ENCODE measurements around the gene PKHD1.

PKHD1 gene

DNA sequence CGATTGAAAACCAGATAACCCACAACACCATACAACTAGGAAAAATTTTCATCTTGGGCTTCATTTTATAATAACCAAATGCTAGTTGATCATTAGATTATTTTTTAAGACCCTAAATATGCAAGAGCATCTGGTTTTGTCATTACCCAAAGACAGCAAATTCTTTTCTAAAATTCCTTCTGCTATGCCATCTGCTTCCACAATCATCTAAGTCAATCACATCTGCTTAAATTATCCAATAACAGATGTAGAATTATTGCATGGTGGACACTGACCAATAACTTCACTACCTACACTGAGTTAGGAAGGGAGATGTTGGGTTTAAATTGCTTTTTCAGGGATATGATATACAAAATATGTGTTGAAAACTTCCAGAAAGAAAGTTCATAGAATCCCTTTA, 41.9 kb downstream of the PKHD1 start:
- no peak for DNase-seq (ENCODE audit: low spot score)

DNA sequence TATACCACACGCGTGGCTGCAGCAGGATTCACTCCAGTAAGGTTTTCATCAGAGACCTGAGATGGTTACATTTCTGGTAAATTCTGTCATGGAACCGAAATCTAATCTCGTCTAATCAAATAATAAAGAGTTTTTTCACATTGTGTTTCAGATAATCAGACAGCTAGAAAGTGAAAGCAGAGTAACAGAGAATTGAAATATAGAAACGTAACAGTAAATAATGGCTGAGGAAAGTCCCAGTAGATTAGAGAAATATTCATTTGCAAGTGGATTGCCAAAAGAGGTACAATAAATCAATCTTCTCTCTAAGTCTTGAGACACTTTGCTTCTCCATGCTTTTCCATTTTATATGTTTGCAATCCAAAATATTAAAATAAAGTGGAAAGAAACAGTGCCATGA, 42.4 kb downstream of the PKHD1 start:
- no peak for DNase-seq (ENCODE audit: low spot score)

DNA sequence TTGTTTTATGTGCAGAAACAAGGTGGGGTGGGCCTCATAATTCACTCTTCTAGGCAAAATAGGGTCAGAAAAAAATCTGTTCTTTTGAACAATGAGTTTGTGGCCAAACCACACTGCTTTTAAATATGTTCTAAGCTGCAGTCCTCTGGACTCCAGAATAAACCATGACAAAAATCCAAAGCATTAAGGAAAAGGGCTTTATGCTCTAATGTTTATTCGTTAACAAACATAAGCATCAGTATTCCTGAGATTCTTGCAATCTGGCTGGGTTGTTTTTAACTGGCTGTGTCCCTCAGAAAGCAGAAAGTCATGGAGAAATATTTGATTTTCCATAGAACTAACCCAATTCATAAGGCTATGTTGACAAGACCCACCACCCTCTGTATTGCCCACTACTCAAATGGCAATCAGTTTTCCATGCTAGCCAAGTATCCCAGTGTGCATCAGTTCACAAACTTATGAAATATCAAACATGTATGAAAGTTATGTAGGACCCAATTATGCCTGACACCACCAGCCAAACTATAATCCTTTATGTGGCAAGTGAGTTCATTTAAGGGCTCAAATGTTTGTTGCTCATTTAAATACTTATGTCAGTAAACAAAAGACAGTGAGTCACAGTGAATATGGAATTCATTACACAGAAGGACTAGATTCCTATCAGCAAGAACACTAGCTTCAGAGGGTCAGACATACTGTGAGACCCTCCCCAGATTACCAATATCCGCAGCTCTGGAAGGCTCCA, 45.1 kb downstream of the PKHD1 start:
- no peak for DNase-seq (ENCODE audit: low spot score)

DNA sequence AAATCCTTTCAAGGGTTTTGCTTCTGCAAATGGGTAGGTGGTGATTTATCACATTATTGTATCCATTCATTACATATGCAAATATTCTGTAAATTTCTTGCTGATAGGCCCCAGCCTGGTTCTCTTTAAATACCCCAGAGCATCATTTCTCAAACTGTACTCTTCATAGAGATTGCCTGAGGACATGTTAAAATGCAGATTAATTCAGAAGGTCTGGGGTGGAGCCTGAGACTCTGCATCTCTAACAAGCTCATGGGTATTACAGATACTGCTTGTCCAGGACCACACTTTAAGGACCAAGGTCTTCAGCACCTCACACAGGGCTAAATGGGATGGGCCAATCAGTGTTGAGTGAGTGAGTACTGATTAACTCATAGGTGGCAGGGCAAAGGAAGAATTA, 46.3 kb downstream of the PKHD1 start:
- no peak for DNase-seq (ENCODE audit: low spot score)

DNA sequence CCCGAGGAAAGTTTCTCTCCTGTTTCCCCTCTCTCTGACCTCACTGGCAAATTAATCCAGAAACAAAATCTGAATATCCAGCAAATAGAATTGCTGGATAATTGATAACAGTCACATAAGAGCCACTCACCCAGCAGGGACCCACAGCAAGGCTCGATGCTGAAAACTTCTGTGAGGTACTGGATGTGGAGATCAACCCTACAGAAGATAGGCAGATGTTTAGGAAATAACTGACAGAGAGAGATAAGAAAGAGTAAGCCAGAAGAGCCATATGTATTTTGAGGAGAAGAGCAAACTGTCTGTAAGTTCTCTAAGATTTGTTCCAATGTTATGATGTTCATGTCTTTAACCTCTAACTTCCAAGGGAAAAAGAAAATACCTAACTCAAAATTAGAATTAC, 59.7 kb downstream of the PKHD1 start:
- DNase-seq (ENCODE audit: low spot score), result no peak

DNA sequence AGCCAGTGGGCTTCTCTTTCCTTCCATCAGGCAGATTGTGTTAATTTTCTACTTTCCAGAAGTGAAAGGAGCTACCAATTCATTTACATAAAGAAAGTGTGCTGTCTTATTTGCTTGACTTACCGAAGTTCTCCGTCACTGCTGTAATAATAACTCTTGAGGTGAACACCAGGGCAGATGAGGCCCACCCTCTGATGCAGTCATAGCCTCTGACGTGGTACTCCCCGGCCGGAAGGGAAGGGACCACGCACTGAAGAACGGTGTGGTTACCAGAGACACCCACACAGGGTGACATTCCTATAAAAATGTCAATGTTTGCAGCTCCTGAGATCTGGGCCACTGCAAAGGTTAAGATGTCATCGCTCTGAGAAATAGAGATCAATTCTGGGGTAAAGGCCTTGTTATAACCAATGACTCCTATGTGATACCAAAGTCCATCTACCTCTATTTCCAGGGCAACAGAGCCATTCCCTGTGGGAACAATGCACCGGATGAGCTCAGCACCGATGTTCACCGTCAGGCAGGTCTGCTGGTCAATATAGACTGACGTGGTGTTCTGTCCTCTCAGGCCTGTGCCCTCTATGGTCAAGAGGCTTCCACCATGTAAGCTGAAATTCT, 62.9 kb downstream of the PKHD1 start:
- no peak for DNase-seq (ENCODE audit: low spot score)

DNA sequence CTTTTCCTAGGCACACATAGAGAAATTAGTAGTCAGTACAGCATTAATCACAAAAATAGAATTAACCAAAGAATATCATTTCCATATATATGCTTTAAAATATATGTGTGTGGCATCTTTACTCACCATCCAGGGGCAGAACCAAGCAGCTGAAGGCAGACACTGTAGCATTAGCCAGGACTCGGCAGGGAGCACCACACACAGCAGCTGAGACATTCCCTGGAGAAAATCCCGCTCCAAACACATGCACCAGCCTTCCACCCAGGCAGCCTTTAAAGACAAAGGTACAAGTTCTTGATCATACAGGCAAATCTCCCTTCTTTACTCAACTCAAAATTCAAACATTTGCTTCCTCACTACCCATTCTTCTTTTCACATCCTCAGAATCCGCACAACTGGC, 64.7 kb downstream of the PKHD1 start:
- no peak for DNase-seq (ENCODE audit: low spot score)

DNA sequence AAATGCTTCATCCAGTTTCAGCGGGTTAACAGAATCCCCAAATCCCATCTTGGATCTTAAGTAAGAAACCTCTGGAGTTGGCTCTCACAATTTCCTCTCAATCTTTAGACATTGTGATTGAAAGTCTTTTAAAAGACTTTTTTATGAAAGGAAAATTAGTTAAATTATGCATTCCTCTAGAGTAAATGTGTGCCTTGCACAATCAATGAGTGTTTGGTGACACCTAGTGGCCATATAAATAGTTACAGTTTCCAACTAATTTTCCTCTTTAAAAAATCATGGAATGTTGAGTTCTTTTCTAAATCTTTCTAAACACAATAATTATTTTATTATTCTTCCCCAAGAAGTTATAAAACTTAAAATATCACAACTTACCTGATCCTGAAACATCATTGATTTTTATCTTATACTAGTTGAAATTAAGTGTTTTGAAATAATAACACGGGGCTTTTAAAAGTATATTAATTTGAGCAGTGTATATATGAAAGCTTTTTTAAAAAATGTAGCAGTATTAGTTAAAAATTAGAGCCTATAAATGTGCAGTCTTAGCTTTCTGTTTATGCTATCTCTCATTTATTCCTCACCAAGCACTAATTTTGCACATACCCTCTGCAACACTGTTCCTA, 66.4 kb downstream of the PKHD1 start:
- DNase-seq (ENCODE audit: low spot score), result peak; percentile 61

DNA sequence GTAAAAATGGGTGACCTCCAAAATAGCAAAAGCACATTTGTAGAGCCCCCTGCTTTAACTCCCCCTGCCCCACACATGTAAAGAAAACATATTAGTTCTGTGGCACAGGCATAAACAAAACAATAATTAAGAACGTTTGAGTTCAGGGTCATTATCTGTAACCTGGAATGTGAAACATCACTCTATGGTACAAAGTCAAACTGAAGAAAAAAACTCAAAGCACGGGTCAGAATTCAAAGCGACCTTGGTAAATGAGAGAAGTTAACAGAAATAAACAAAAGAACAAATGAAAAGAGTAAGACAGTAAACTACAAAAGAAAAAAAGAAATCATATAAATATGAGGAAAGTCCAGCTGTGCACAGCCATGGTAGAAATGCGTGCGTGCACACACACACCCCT, 67.5 kb downstream of the PKHD1 start:
- DNase-seq (ENCODE audit: low spot score), result no peak

DNA sequence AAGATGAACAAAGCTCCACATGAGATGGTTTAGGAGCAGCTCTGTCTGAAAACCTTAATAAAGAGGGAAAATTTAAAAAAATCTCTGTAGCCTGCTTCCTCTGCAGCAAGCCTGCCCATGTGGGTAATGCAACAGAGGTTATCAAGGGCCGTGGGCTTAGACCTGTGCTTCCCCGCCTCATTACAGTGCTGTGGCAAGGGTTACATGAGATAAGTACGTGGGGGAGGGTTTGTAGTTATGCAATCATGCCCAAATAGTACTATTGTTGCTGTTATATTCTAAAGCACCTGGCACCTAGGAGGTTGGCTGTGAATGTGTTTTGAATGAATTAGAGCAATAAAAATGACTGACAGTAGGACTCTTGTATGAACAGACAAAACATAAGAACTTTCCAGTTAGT, 68.3 kb downstream of the PKHD1 start:
- no peak for DNase-seq (ENCODE audit: low spot score)

DNA sequence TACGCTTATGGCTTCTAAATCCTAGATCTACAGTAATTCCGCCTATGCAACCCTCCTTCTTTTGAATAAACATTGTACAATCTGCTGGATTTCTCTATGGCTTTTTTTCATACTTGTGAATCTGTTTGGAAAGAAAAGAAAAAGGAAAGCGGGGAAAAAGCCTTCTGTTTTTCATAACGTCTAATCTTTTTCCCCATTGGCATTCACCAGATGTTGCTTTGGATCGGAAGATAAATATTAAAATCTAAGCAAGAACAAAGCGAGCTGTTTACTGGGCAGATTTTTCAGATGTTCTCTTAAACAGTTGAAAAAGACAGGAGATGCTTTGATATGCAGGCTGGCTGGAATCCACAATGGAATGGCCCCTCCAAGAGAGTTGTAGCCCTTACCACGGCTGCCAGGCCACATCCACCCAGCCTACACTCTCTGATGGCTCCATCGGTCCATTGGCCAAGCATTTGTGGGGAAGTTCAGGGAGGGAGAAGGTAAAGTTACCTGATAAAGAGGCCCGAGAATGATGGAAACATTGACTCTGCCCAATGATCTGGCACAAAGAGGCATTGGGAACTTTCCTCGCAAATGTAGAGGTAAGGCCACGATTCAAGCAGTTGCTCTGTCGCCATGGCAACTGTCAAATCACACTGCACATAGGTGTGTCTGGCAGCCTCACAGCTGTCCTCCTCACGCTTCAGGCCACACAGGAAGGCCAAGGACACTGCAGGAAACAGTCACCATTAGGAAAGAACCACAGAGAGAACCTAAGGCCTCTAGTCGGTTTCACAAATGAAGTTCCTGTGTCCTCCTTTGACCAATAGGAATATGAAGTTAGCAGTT, 70.3 kb downstream of the PKHD1 start:
- no peak for DNase-seq (ENCODE audit: low spot score)

DNA sequence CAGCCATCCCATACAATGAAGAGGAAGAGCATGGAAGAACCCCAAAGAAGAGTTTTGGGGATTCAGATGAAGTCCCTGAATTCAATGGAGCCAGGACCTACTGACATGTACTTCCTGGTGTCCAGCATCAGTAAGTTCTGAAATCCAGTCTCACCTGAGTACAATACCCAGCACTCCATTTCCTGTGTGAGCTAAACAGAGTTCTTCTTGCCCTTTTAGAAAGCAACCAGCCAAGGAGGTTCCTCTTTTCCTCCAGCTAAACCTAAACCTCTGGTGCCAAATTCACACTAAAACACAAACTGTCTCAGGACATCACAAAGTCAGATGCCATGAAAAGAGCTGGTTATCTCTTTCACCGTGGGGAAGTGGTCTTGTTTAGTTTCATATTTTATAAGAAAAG, 71.5 kb downstream of the PKHD1 start:
- DNase-seq (ENCODE audit: low spot score), result no peak

DNA sequence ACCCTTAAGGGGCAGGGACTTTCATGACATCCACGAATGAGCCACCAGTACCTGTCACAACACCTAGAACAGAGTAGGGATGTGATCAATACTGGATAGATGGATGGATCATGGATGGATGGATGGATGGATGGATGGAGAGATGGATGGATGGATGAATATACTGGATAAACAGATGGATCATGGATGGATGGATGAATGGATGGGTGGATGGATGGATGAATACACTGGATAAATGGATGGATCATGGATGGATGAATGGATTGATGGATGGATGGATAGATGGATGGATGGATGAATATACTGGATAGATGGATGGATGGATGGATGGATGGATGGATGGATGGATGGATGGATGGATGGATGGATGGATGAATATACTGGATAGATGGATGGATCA, 73.0 kb downstream of the PKHD1 start:
- DNase-seq (ENCODE audit: low spot score), result no peak

DNA sequence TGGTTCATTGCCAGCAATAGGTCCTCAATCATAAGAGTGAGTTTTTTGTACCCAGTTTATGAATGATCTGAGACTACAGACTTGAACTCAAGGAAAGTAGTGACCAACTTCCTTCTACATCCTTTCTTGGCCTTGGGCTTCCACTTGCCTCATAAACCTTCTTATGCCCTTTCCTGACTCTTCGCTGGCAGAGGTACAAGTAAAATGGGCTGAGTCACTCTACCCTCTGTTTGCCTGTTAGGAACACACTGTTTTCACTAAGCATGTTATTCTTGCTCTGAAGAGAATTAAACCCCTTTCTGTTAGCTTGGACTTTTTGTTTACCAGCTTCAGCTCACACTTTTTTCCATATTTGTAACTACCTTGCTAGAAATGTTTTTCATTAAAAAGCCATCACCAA, 74.4 kb downstream of the PKHD1 start:
- no peak for DNase-seq (ENCODE audit: low spot score)

DNA sequence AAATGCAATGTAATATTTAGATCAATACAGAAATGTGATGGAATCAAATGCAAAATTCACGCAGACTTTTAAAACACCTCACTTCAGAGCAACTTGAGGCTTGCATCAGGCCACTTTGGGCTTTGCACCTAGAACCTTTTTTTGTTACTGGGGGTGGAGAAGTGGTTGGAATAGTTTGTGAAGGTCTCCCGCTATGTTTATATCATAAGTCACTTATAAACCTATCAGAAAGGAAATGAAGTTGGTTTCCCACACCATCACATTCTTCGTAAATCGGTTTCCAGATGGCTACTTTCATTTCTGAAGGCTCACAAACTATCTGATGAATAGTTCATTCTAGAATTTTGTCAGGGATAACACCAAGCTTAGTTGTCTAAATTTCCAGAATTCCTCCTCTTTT, 74.8 kb downstream of the PKHD1 start:
- no peak for DNase-seq (ENCODE audit: low spot score)

DNA sequence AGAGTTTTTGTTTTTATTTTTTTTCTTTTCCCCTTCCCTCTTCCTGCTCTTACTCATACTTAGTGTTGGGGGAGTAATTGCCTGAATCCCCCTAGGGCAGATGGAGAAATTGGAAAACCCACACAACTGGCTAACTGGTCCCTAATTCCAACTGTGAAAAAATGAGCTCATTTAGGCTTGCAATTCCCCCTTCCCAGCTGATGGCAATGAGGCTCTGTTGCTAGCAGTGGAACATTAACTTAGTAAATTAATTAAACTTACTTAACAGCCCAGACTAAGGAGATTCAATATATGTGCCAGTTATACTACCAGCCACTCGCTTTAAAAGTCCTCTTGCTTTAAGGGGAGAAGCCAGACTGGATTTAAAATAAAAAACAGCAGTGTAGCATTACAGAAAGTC, 76.6 kb downstream of the PKHD1 start:
- DNase-seq (ENCODE audit: low spot score), result no peak

DNA sequence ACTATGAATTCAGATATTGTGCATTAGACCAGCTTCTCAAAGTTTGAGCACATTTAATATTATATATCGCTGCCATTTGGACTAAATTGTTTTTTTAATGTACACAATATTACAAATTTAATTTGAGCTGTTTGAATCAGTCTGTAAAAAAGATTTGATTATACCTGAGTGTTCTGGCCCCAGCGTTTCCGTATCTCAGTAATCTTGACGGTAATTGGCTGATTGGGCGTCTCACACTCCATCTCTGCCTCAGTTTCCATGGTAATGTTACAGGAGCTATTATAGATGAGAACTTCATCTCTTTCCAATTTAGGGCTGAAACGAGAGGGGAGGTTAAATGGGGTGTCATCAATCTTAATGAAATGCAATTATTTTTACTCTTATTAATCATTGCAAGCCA, 77.3 kb downstream of the PKHD1 start:
- DNase-seq (ENCODE audit: low spot score), result no peak

DNA sequence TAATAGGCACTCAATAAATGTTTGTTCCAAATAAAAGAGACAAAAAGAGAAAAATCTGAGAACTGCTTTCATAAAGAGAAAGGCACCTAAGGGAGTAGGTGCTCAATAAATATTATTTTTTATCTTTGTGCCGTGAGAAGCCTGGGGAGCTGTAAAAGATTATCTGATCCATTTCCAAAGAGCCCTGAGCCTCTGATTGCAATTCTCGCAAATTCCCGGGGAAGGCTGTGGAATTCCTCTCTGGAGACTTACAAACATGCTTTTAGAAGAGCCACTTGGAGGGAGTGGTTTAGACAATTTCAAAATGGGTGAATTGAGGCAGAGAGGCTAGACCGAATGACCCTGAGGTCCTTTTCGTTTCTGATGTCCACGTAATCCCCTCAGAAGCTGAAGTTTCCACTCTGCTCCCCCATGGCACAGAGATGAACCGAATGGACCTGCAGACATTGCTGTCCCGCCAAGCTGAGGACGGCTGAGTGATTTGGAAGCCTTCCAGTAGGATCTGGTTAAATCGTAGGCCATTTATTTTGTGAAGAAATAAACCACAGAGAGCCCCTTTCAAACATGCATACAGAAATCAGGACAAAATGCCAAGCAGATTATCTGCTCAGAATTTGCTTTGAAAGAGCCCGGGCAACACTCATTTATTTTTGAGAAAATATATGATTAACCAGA, 77.8 kb downstream of the PKHD1 start:
- DNase-seq (ENCODE audit: low spot score), result no peak

DNA sequence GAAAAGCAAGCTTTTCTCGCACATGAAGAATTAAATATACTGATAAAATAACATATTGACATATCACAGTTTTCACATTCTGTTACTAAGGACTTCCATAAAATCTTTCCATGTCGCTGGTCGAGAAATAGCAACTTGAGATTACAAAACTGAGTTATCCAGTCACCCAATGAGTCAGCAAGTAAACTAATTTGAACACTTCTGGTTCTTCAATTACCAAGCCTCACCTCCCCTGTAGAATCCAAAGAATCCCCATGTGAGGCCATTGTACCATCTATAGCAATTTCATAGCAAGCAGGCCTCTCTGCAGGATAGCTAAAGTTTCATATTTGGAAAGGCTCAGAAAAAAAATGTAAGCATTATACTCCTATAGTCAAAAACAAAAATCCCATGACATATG, 87.3 kb downstream of the PKHD1 start:
- no peak for DNase-seq (ENCODE audit: low spot score)

DNA sequence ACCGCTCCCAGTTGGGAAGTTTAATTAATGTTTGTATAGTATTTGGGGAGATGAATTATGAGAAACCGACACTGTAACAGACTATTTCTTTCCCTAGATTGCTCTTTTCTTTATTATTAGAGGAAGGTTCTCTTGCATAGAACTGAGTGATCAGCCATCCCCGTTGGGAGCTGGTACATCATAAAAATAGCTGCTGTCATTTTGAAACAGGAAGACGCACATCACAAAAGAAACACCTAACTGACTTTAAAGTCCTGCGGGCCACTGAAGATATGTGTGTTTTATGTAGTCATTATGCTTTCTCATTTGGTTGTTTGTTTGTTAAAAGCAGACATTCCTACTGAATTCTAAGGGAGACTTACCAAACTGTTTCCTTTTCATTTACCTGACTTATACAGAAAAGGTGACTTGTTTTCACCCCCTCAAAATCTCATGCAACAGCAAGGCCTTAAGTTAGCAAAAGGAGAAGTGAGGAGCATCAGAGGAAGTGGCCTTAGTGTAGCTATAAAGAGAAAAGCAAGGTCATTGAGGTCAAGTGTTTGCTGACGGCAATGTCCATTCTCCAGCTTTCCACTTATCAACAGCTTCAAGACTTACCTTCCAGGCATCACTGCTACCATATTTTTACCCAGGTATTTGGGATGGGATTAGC, 91.0 kb downstream of the PKHD1 start:
- no peak for DNase-seq (ENCODE audit: low spot score)

DNA sequence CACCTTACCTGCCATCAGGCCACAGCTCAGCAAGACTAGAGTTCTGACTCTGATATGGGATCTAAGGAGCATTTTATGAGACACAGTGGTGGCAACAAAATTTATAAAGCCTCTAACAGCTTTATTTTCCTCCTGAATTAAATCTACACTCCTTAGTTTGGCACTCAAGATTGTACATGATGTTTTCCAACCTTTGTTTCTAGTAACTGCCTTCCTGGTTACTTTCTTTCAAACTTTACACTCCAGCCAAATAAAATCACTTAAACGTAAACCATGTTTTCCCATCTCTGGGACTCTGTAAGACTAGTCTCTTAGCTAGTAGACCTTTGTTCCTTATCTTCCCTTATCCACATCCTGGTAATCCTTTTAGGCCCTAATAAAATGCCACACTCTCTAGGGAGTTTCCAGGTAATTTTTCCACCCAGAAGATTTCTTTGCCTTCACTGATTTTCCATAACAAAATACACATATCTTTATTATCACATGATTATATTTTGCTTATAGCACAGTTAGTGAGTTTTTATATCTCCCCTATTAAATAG, 92.1 kb downstream of the PKHD1 start:
- DNase-seq (ENCODE audit: low spot score), result no peak
